Activated CD4-positive, alpha-beta T cell treated with anti-CD3 and anti-CD28 coated beads, Interleukin-10, Interleukin-2, amounts not matched to agents 100 ng/mL and 50 ng/mL, durations not matched to agents 16 hours and 8 hours (primary cell): ENCODE results near the gene GALNT18.
A peak's percentile ranks its signal among the peaks of the same experiment; 100 is the strongest.

Source experiments
- DNase-seq: peaks from one replicate; pipeline ENCODE4 v3.0.0-alpha.2; 2020

GALNT18 gene

GRCh38 chr11:11584530-11584810, 37.3 kb downstream of the GALNT18 start:
- DNase-seq, result no peak

DNA sequence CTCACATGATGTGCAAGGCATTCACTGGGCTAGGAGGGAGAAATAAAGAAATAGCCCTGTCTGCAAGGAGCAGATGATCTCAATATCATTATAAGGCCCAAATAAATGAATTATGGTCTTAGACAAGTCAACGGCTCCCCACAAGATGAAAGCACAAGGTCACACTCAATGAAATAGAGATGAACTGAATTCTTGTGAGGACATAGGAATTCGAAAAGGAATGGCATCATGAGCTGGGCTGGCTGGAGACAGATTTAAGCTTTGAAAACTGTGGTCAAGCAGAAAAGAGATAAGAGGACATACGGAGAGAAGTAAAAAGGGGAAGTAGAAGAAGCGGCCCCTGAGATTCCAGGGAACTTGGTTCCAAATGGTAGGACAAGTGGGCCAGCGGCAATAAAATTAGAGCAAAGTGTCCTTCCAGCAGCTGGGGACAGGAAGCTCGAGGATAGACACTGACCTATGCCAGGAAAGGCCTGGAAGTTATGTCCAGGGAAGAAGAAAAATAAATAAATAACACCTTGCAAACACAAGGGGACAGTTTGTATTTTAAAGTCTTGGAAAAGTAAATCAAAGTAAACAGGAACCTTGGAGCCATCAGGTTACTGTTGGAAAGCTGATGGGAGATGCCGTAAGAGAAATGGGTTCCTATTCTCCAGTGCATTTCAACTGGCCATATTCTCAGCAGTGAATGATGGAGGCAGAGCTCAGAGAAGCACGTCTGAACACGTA, 37.8 kb downstream of the GALNT18 start:
- no peak for DNase-seq

GRCh38 chr11:11582011-11582701, 39.6 kb downstream of the GALNT18 start:
- DNase-seq, result no peak

GRCh38 chr11:11581481-11581880, 40.3 kb downstream of the GALNT18 start:
- DNase-seq, result no peak

- DNase-seq, result no peak
Measured at GRCh38 chr11:11580841-11581411, 40.9 kb downstream of the GALNT18 start.

- no peak for DNase-seq
Measured at GRCh38 chr11:11580012-11580411, 41.8 kb downstream of the GALNT18 start.

- DNase-seq, result no peak
Measured at GRCh38 chr11:11579012-11579988, 42.5 kb downstream of the GALNT18 start.

DNA sequence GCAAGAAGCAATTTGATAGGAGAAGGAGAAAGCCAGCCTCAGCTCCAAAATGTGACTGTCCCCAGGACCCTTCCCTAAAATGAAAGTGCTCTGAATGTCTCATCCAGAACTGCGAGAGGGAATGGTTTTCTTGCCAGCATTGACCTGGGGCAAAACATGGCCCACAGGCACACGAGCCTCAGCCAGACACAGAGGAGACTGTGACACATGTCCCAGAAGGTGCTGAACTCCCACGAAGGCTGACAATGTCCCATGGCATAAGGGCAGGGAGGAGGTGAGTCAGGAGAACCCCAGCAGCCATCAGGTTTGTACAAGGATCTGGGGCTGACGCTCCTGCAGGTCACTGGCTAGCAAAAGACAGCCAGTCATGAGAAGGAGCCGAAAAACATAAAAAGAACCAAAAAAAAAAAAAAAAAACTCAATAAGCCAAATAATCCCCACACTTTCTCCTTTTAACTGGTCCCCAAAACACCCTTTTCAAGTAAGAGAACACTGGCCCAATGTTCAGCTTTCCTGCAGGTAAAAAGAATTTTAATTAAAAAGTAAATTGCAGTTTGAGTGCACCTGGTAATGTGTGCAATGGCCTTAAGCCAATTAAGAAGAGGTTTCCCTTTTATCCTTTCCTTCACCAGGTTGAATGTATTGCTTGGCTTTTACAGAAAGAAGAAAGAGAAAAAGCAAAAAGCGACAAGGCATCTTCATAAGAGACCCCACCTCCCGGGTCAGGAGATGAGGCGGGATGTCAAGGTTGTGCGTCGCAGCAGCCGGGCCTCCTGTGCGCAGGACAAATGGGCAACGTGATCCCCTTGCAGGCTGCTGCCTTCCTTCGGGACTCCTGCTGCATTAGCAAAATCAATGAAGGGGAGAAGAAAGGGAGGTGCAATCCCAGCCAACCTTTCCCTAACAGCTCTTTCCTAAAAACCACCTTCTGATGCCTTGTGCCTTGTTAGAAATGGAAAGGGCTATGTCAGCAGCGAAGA, 43.6 kb downstream of the GALNT18 start:
- no peak for DNase-seq

DNA sequence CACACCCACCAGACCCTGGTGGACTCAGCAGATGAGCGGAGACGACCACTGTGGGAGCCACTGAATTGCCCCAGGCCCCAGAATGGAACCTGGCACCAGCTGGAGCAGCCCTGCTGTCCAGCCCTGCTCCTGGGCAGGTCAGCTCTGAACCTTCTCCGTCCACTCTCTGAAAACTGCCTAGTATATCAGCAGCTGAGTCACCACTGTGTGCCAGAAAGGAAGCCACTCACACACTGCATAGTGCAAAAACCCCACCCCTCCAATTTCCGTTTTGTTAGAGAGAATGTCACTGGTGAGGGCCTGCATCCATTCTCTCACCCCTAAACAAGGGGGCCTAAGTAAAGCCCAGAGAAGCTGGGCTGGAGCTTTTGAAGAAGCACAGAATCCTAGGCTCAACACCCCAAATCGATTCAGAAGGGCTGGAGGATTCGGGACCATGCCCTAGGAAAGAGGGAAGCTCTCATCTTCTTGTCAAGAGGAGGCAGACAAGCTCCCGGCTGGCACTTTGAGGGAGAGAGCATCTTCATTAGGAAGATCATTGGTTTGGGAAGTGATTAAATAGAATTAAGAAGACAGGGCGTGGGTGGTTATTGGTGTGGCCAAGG, 44.5 kb downstream of the GALNT18 start:
- DNase-seq, result peak; percentile 21

GRCh38 chr11:11574373-11575287, 47.2 kb downstream of the GALNT18 start:
- no peak for DNase-seq

GRCh38 chr11:11572386-11572785, 49.4 kb downstream of the GALNT18 start:
- no peak for DNase-seq

DNA sequence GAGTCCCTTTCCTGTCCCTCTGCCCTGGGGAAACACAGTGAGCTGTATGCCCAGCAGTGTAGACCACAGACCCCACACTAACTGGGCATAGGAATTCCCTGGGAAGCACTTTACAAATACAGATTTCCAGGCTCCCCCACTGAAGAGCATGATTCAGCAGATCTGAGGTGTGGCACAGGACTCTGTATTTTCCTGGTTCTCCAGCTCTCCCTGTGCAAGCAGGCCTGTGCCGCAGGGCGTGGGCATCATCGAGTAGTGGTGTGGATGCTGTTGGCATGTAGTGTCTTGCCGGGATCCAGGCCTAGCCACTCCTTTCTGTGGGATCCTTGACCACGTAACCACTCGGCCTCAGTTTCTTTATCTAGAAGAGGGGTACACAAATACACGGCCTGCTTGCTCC, 49.9 kb downstream of the GALNT18 start:
- no peak for DNase-seq

DNA sequence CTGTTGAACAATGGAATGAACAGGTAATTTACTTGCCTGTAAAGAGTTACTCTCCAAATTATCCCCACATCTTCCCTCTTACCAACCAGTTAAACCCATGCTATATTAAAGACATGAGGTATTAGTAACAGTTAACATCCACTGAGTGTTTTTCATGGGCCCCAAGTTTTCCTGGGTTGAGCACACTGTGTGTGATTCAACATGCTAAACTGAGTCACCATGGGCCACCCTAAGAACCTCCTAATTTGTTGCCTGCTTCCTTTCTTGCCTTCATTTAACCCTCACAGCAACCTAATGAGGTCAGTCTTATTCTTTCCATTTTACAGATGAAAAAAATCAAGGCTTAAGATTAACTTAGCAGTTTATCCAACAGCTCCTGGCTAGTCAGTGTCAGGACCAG, 51.0 kb downstream of the GALNT18 start:
- peak; percentile 60 for DNase-seq

DNA sequence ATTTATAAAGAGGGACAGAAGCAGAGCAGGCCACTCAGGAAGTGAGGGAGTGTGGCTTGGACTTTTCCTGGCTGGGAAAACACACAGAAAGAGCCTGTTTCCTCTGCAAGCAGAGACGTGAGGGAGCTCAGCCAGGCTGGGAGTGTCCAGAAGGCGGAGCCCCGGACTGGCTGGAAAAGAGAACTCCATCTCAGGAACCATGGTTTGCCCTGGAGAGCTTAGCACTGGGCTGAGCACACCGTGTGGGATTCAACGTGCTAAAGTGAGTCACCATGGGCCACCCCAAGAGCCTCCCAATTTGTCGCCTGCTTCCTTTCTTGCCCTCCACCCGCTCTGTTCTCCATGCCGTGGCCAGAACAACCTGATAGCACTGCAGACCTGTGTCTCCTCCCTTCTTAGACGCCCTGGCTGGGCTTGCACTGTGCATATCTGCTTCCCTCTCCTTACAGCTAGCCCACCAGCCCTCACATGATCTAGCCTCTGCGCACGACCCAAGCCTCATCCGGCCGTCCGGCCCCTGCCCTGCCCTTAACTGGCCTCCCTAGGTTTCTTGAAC, 51.8 kb downstream of the GALNT18 start:
- peak; percentile 18 for DNase-seq

GRCh38 chr11:11568651-11569229, 53.1 kb downstream of the GALNT18 start:
- DNase-seq, result peak; percentile 78

- peak; percentile 71 for DNase-seq
Measured at GRCh38 chr11:11567936-11568650, 53.7 kb downstream of the GALNT18 start.

GRCh38 chr11:11565636-11566035, 56.2 kb downstream of the GALNT18 start:
- DNase-seq, result no peak

- no peak for DNase-seq
Measured at GRCh38 chr11:11563200-11563975, 58.4 kb downstream of the GALNT18 start.
